Bone marrow (tissue), 2 donors: ENCODE measurements around the gene ATG4B.

Experiments
- DNase-seq, 2 donors: peaks; one replicate each; lab custom pipeline; 2025; lab: John Stamatoyannopoulos, UW

Gene ATG4B

GRCh38 chr2:241690202-241690717 is 52.8 kb downstream of the ATG4B start:
- DNase-seq: no peak

GRCh38 chr2:241692448-241692847 is 55.0 kb downstream of the ATG4B start:
- no peak for DNase-seq

- DNase-seq: no peak
These were observed 58.2 kb downstream of the ATG4B start for GRCh38 chr2:241695651-241696050.

- DNase-seq: peak in 1 of 2 donors; percentile 71
These were observed 63.6 kb downstream of the ATG4B start for GRCh38 chr2:241701149-241701398.

- peak; percentile 62 to 86 for DNase-seq
These were observed 64.1 kb downstream of the ATG4B start, which contains the start of gene ING5 for GRCh38 chr2:241701399-241702154. ING5 (plus strand) TSS chr2:241702039; CDS start chr2:241702066, 27 bp downstream.

- peak; percentile 53 to 83 for DNase-seq
These were observed 64.9 kb downstream of the ATG4B start for GRCh38 chr2:241702155-241703031.

GRCh38 chr2:241703032-241703604 is 65.6 kb downstream of the ATG4B start:
- no peak for DNase-seq

GRCh38 chr2:241706537-241706936 is 69.0 kb downstream of the ATG4B start:
- no peak for DNase-seq

- no peak for DNase-seq
These were observed 71.4 kb downstream of the ATG4B start for GRCh38 chr2:241708879-241709278.

- no peak for DNase-seq
These were observed 81.6 kb downstream of the ATG4B start for GRCh38 chr2:241719093-241719492.

GRCh38 chr2:241720099-241720498 is 82.6 kb downstream of the ATG4B start:
- no peak for DNase-seq

- DNase-seq: no peak
These were observed 83.1 kb downstream of the ATG4B start for GRCh38 chr2:241720560-241720959.

GRCh38 chr2:241721852-241722251 is 84.4 kb downstream of the ATG4B start:
- no peak for DNase-seq

- no peak for DNase-seq
These were observed 85.5 kb downstream of the ATG4B start for GRCh38 chr2:241722896-241723454.
